ENCODE measurements around the gene PRELID3B.

The PRELID3B gene

DNA sequence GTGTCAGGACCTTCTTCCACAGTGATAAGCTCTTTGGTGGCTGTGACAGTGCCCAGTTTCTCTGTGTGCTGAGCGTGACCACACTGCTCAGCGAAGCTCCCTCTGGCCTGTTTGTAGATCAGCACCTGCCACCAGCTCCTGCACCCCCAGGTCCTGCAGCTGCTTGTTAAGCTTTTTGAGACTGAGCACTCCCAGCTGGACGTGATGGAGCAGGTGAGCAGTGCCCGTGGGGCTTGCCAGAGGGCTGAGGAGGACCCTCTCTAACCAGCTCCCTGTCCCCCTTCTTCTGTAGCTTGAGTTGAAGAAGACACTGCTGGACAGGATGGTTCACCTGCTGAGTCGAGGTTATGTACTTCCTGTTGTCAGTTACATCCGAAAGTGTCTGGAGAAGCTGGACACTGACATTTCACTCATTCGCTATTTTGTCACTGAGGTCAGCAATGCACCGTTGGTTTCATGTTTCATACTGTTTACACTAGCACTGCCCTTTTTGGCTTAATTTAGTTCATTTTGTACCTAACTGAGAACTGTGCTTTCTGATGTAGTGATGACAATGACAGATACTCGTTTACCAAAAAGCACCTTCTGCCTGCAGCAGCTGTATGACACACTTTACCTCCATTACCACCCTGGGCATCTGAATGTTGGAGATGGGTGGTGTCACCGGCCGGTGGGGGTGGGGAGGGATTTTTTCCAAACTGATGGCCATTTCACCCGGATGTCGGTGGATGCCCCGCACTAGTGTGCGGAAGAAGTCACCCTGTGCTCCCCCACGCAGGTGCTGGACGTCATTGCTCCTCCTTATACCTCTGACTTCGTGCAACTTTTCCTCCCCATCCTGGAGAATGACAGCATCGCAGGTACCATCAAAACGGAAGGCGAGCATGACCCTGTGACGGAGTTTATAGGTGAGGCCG is 49.0 kb downstream of the PRELID3B start:
- no peak for DNase-seq

- DNase-seq: no peak
Measured at GRCh38 chr20:58992911-58993310, 49.7 kb downstream of the PRELID3B start.

GRCh38 chr20:58991715-58992114 is 50.9 kb downstream of the PRELID3B start:
- DNase-seq: no peak

GRCh38 chr20:58990651-58991445 is 51.7 kb downstream of the PRELID3B start:
- no peak for DNase-seq

GRCh38 chr20:58989196-58989595 is 53.4 kb downstream of the PRELID3B start:
- DNase-seq: no peak

- DNase-seq: no peak
Measured at GRCh38 chr20:58988565-58988882, 54.1 kb downstream of the PRELID3B start.

GRCh38 chr20:58987790-58988564 is 54.6 kb downstream of the PRELID3B start:
- no peak for DNase-seq

GRCh38 chr20:58986968-58987517 is 55.5 kb downstream of the PRELID3B start:
- DNase-seq: no peak

- no peak for DNase-seq
Measured at GRCh38 chr20:58986286-58986967, 56.2 kb downstream of the PRELID3B start.

DNA sequence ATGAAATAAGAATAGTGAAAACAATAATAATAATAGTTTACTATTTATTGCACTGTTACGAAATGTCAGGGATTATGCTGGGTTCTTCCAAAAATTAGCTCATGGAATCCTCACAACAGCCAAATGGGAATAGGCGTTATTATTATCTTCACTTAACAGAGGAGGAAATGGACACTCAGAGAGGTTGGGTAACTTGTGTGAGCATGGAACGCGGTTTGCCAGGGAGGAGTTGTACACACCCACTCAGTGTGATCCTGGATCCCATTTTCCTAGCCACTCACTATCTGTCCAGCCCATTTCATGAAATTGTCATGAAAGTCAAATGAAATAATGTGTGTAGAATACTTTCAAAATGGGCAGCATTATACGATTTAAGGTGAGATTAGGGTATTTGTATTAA is 56.9 kb downstream of the PRELID3B start:
- no peak for DNase-seq

DNA sequence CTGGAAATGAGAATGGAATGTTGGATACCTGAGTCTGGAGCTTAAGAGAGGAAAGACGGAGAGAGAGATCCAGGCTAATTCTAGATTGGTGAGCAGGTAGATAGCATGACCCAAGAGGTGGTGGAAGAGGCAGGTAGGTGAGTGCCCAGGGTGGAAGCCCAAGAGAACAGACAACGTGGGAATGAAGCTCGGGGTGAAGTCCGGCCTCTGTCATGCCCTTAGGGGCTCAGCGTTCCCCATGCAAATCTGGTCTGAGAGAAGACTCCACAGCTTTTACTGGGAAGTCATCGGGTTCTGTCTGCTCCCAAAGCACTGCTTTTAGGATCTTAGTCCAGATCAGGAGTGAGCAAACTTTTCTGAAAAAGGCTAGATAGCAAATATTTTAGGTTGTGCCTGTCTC is 57.9 kb downstream of the PRELID3B start:
- no peak for DNase-seq
